Measurements from ENCODE around the gene NTN1.

The NTN1 gene

DNA sequence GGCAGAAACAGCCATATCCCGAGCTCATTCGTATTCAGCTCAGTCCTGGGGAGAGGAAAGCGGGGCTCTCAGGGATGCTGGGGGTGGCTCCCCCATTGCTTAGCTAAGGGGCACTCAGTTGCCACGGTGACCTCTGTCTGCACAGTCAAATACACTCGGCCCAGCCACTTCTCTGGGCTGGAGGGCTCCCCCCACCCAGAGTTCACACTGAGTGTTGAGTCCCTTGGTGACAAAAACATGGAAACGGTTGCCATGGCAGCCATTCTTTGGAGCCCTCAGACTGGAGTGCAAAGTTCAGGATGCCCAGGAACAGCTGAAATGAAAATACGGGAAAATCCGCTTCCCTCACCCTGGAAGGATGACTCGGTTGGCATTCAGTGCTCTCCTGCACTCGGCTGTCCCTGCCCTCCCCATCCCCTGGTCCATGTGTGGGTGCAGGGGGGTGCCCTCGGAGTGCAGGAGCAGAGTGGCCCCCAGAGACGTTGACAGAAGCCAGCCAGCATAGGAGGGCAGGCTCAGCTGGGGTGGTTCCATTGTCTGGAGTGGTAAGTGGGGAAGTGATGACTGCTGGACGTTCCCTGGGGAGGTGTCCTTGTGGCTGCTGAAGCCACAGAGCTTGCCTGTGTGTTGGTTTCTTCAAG lies 216.5 kb downstream of the NTN1 start:
- H3K9me2 ChIP-seq (ENCODE audit: low read depth, low read length) = no peaks in the 10 kb centered on the region
- no peak overlapping the region for H3K4me2 ChIP-seq (ENCODE audit: low read length)
- 0 out of 2 replicates have a peak, but pooled peaks cover 5% of the 10 kb centered on the region for H3K27me3 ChIP-seq (ENCODE audit: insufficient read depth, low read length)
- no peaks in the 10 kb centered on the region for H4K20me1 ChIP-seq (ENCODE audit: insufficient read depth, low read length)
- H3K27ac ChIP-seq (ENCODE audit: low read depth, low read length, poor library complexity, severe bottlenecking) = no peak overlapping the region
- no peaks in the 10 kb centered on the region for H3K36me3 ChIP-seq (ENCODE audit: insufficient read depth, low read length)
- H2AFZ ChIP-seq (ENCODE audit: low read length) = no peak overlapping the region
- peaks cover 7% of the 10 kb centered on the region for H3K4me1 ChIP-seq (ENCODE audit: insufficient read depth, low read length, severe bottlenecking)
- no peak overlapping the region for H3K4me3 ChIP-seq (ENCODE audit: low read depth, low read length, poor library complexity, severe bottlenecking)
- no peaks in the 10 kb centered on the region for H3F3A ChIP-seq (ENCODE audit: insufficient read depth, low read length)
- TF ChIP-seq CTCF (IDR thresholded peaks at IDR 0.05; ENCODE audit: low read length) = no peak
- TF ChIP-seq EZH2 (IDR thresholded peaks at IDR 0.05; ENCODE audit: borderline replicate concordance, low read length) = no peak
- H3K9ac ChIP-seq (ENCODE audit: low read length) = no peak overlapping the region
- no peaks in the 10 kb centered on the region for H3K79me2 ChIP-seq (ENCODE audit: insufficient read depth, low read length)
- H3K9me3 ChIP-seq (ENCODE audit: low read length) = no peaks in the 10 kb centered on the region

- no peak overlapping the region for H2AFZ ChIP-seq (ENCODE audit: low read length)
- H3K4me3 ChIP-seq (ENCODE audit: low read depth, low read length, poor library complexity, severe bottlenecking) = no peak overlapping the region
- H3K36me3 ChIP-seq (ENCODE audit: insufficient read depth, low read length) = no peaks in the 10 kb centered on the region
- no peaks in the 10 kb centered on the region for H4K20me1 ChIP-seq (ENCODE audit: insufficient read depth, low read length)
- H3K4me2 ChIP-seq (ENCODE audit: low read length) = peak overlapping the region; percentile 98; the same call in 1 of the 2 replicates
- 0 out of 2 replicates have a peak, but pooled peaks cover 5% of the 10 kb centered on the region for H3K27me3 ChIP-seq (ENCODE audit: insufficient read depth, low read length)
- H3K9ac ChIP-seq (ENCODE audit: low read length) = no peak overlapping the region; the same call in 1 of the 2 replicates
- H3K4me1 ChIP-seq (ENCODE audit: insufficient read depth, low read length, severe bottlenecking) = peaks cover 7% of the 10 kb centered on the region
- H3K9me3 ChIP-seq (ENCODE audit: low read length) = no peaks in the 10 kb centered on the region
- no peak overlapping the region for H3K27ac ChIP-seq (ENCODE audit: low read depth, low read length, poor library complexity, severe bottlenecking)
- no peaks in the 10 kb centered on the region for H3K79me2 ChIP-seq (ENCODE audit: insufficient read depth, low read length)
- TF ChIP-seq EZH2 (IDR thresholded peaks at IDR 0.05; ENCODE audit: borderline replicate concordance, low read length) (no peak), CTCF (IDR thresholded peaks at IDR 0.05; ENCODE audit: low read length) (no peak)
- H3F3A ChIP-seq (ENCODE audit: insufficient read depth, low read length) = no peaks in the 10 kb centered on the region
- H3K9me2 ChIP-seq (ENCODE audit: low read depth, low read length) = no peaks in the 10 kb centered on the region
Measured at GRCh38 chr17:9238340-9239245, 217.3 kb downstream of the NTN1 start.

GRCh38 chr17:9239246-9239792 lies 218.0 kb downstream of the NTN1 start:
- Histone ChIP-seq H2AFZ (ENCODE audit: low read length) (no peak overlapping the region; the same call in 1 of the 2 replicates), H3F3A (ENCODE audit: insufficient read depth, low read length) (no peaks in the 10 kb centered on the region), H3K79me2 (ENCODE audit: insufficient read depth, low read length) (no peaks in the 10 kb centered on the region), H3K4me3 (ENCODE audit: low read depth, low read length, poor library complexity, severe bottlenecking) (peak overlapping the region; percentile 68), H3K4me2 (ENCODE audit: low read length) (peak overlapping the region; percentile 98), H4K20me1 (ENCODE audit: insufficient read depth, low read length) (no peaks in the 10 kb centered on the region), H3K9ac (ENCODE audit: low read length) (peak overlapping the region; percentile 72; the same call in 1 of the 2 replicates), H3K4me1 (ENCODE audit: insufficient read depth, low read length, severe bottlenecking) (peaks cover 7% of the 10 kb centered on the region), H3K9me3 (ENCODE audit: low read length) (no peaks in the 10 kb centered on the region), H3K27ac (ENCODE audit: low read depth, low read length, poor library complexity, severe bottlenecking) (no peak overlapping the region), H3K9me2 (ENCODE audit: low read depth, low read length) (no peaks in the 10 kb centered on the region), H3K27me3 (ENCODE audit: insufficient read depth, low read length) (0 out of 2 replicates have a peak, but pooled peaks cover 5% of the 10 kb centered on the region), H3K36me3 (ENCODE audit: insufficient read depth, low read length) (no peaks in the 10 kb centered on the region)
- TF ChIP-seq EZH2 (IDR thresholded peaks at IDR 0.05; ENCODE audit: borderline replicate concordance, low read length) (no peak), CTCF (IDR thresholded peaks at IDR 0.05; ENCODE audit: low read length) (no peak)

Data from OCI-LY1 (cell line).